ENCODE results near the gene CAMKMT. TPM values are rescaled to one million over a fixed set of nuclear protein-coding genes. Genes with fewer than 3 reads are reported as not detected.

CAMKMT gene
- total RNA-seq, 1 experiment from 2014 or later = 12.5 TPM

- H3K4me3 ChIP-seq (ENCODE audit: low read depth, low read length, poor library complexity, severe bottlenecking) = no peak overlapping the region
- intact Hi-C loops (cut with micrococcal nuclease; ENCODE audit: unreplicated experiment) = no loop called here
- no peaks in the 10 kb centered on the region for H3K4me1 ChIP-seq (ENCODE audit: insufficient read depth, low read length, poor library complexity, severe bottlenecking)
- BruUV-seq (replicated peaks) = no TSS peak
- no peaks in the 10 kb centered on the region for H3K36me3 ChIP-seq (ENCODE audit: insufficient read depth, low read length, poor library complexity, severe bottlenecking)
- no peaks in the 10 kb centered on the region for H3K27me3 ChIP-seq (replicated peaks; ENCODE audit: insufficient read depth, low read depth, low read length, poor library complexity)
- no peak overlapping the region for H3K27ac ChIP-seq (ENCODE audit: low read depth, low read length, poor library complexity, severe bottlenecking)
- POLR2A ChIA-PET (ENCODE audit: low non-redundant PET) = no interaction called here
- no peaks in the 10 kb centered on the region for H3K9me3 ChIP-seq (ENCODE audit: low read depth, low read length, poor library complexity, severe bottlenecking)
- CTCF ChIA-PET = no interaction called here
- no peak for DNase-seq (ENCODE audit: low spot score)
- TF ChIP-seq CTCF (conservative IDR thresholded peaks at IDR 0.05; ENCODE audit: low read depth, low read length) (no peak), EZH2 (IDR thresholded peaks at IDR 0.05; ENCODE audit: borderline replicate concordance, low read depth, low read length, poor library complexity, severe bottlenecking) (no peak)
Observed at GRCh38 chr2:44487052-44487451, 125.3 kb downstream of the CAMKMT start.

GRCh38 chr2:44490726-44491125 is 129.0 kb downstream of the CAMKMT start:
- H3K4me1 ChIP-seq (ENCODE audit: insufficient read depth, low read length, poor library complexity, severe bottlenecking) = no peaks in the 10 kb centered on the region
- intact Hi-C loops (cut with micrococcal nuclease; ENCODE audit: unreplicated experiment) = no loop called here
- no peak for DNase-seq (ENCODE audit: low spot score)
- TF ChIP-seq CTCF (conservative IDR thresholded peaks at IDR 0.05; ENCODE audit: low read depth, low read length) = no peak
- no peak for TF ChIP-seq EZH2 (IDR thresholded peaks at IDR 0.05; ENCODE audit: borderline replicate concordance, low read depth, low read length, poor library complexity, severe bottlenecking)
- no peaks in the 10 kb centered on the region for H3K9me3 ChIP-seq (ENCODE audit: low read depth, low read length, poor library complexity, severe bottlenecking)
- H3K4me3 ChIP-seq (ENCODE audit: low read depth, low read length, poor library complexity, severe bottlenecking) = no peak overlapping the region
- ChIA-PET POLR2A (ENCODE audit: low non-redundant PET) (no interaction called here), CTCF (interaction anchor here (1.0 kb wide), 1 partner anchor 11 kb away, joined by 8 read pairs; no protein-coding TSS in a partner anchor)
- no TSS peak for BruUV-seq (replicated peaks)
- no peak overlapping the region for H3K27ac ChIP-seq (ENCODE audit: low read depth, low read length, poor library complexity, severe bottlenecking)
- no peaks in the 10 kb centered on the region for H3K27me3 ChIP-seq (replicated peaks; ENCODE audit: insufficient read depth, low read depth, low read length, poor library complexity)
- no peaks in the 10 kb centered on the region for H3K36me3 ChIP-seq (ENCODE audit: insufficient read depth, low read length, poor library complexity, severe bottlenecking)

- CTCF ChIA-PET = no interaction called here
- H3K27me3 ChIP-seq (replicated peaks; ENCODE audit: insufficient read depth, low read depth, low read length, poor library complexity) = no peaks in the 10 kb centered on the region
- TF ChIP-seq CTCF (conservative IDR thresholded peaks at IDR 0.05; ENCODE audit: low read depth, low read length) = no peak
- TF ChIP-seq EZH2 (IDR thresholded peaks at IDR 0.05; ENCODE audit: borderline replicate concordance, low read depth, low read length, poor library complexity, severe bottlenecking) = no peak
- BruUV-seq (replicated peaks) = no TSS peak
- no peaks in the 10 kb centered on the region for H3K4me1 ChIP-seq (ENCODE audit: insufficient read depth, low read length, poor library complexity, severe bottlenecking)
- no peaks in the 10 kb centered on the region for H3K9me3 ChIP-seq (ENCODE audit: low read depth, low read length, poor library complexity, severe bottlenecking)
- H3K4me3 ChIP-seq (ENCODE audit: low read depth, low read length, poor library complexity, severe bottlenecking) = no peak overlapping the region
- intact Hi-C loops (cut with micrococcal nuclease; ENCODE audit: unreplicated experiment) = no loop called here
- DNase-seq (ENCODE audit: low spot score) = no peak
- no peaks in the 10 kb centered on the region for H3K36me3 ChIP-seq (ENCODE audit: insufficient read depth, low read length, poor library complexity, severe bottlenecking)
- POLR2A ChIA-PET (ENCODE audit: low non-redundant PET) = no interaction called here
- no peak overlapping the region for H3K27ac ChIP-seq (ENCODE audit: low read depth, low read length, poor library complexity, severe bottlenecking)
Observed at GRCh38 chr2:44494006-44494405, 132.3 kb downstream of the CAMKMT start.
